PC-9 (cell line): Measurements from ENCODE around the gene RAB2B.

Source experiments
- CTCF ChIP-seq: fragments of 200-600 bp; sonication (generic); conservative IDR thresholded peaks from 2 replicates; pipeline ENCODE4 v1.6.1; 2017; ENCODE audit warnings: mixed run types, antibody characterized with exemption, mild to moderate bottlenecking, moderate library complexity
- EZH2 ChIP-seq: fragments of 200-600 bp; sonication (generic); IDR thresholded peaks from 2 replicates; pipeline ENCODE4 v1.8.0; 2017; ENCODE audit warnings: antibody characterized with exemption, low read depth

DNA sequence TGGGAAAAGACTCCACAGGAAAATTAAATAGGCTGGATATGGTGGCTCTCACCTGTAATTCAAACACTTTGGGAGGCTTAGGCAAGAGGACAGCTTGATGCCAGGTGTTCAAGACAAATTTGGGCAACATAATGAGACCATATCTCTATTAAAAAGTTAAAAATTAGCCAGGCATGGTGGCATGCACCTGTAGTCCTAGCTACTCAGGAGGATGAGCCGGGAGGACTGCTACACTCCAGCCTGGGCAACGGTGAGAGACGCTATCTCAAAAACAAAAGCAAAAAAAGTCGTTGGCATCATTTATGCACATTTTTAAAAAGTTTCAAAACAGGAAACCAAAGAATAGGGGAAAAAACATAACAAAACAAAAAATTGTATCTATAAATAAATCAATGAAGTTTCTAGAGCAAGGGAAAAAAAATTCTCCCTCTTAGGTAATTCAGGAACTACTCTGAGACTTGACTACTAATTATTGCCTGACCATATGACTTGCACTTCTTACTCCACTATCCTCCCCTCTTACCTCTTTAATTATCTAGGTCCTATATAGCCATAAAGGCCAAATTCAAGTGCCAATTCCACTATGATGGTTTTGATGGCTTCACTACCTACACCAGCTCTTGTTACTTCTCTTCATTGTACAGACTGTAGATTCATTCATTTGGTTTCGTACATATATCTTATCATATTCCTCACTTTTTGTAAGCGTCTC, 32.8 kb upstream of the RAB2B start:
- TF ChIP-seq CTCF, result no peak
- no peak for TF ChIP-seq EZH2
